SH-SY5Y (cell line): ENCODE results near the gene NFATC4.

Source experiments
- GATA2 ChIP-seq: IDR thresholded peaks from 2 replicates; pipeline ENCODE4 v1.6.1; 2011; ENCODE audit warnings: mild to moderate bottlenecking, low read depth, low read length
- GATA3 ChIP-seq: IDR thresholded peaks from 2 replicates; pipeline ENCODE4 v1.6.1; 2011; ENCODE audit warnings: low read depth, mild to moderate bottlenecking, low read length, moderate library complexity

- TF ChIP-seq GATA2 (no peak), GATA3 (no peak)
Observed at GRCh38 chr14:24364841-24365240, 3.1 kb upstream of the NFATC4 start.
